ENCODE measurements around the gene NUTM2E.
"Not testable (repeated sequence)": the region's sequence is repeated elsewhere in the genome, so short reads cannot be mapped to it uniquely, and the experiment has no call there.

Gene NUTM2E

GRCh38 chr10:79823387-79823786, 3.2 kb upstream of the NUTM2E start:
- H3K27me3 ChIP-seq (ENCODE audit: control insufficient read depth, insufficient read depth, low read length); H3K36me3 ChIP-seq (ENCODE audit: control insufficient read depth, insufficient read depth, low read length); H3K4me1 ChIP-seq (ENCODE audit: control insufficient read depth, insufficient read depth, low read length); H3K9me3 ChIP-seq (ENCODE audit: control insufficient read depth, low read length); H3K9ac ChIP-seq (ENCODE audit: low read length); H3K4me3 ChIP-seq (ENCODE audit: low read length): not testable (repeated sequence)

DNA sequence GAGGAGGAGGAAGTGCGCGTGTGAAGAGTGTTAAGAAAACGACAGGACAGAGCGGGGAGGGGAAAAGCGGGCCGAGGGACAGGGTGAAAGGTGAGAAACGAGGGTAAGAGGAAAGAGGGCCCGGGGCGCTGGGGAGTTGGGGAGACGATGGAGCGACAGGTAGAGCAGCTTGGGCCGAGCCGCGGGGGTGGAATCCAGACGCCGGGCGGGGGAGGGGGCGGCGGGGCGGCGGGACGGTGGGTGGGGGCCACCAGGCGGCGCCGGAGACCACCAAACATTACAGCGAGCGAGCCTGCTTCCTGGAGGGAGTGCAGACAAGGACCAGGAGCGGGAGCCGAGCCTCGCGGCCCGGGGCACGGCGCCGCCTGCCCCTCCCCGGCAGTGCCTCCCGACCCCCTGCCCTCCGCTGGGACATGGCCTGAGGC, 940 bp upstream of the NUTM2E start:
- H3K9me3 ChIP-seq (ENCODE audit: control insufficient read depth, low read length); H3K4me1 ChIP-seq (ENCODE audit: control insufficient read depth, insufficient read depth, low read length); H3K36me3 ChIP-seq (ENCODE audit: control insufficient read depth, insufficient read depth, low read length); H3K9ac ChIP-seq (ENCODE audit: low read length); H3K4me3 ChIP-seq (ENCODE audit: low read length); H3K27me3 ChIP-seq (ENCODE audit: control insufficient read depth, insufficient read depth, low read length): not testable (repeated sequence)

DNA sequence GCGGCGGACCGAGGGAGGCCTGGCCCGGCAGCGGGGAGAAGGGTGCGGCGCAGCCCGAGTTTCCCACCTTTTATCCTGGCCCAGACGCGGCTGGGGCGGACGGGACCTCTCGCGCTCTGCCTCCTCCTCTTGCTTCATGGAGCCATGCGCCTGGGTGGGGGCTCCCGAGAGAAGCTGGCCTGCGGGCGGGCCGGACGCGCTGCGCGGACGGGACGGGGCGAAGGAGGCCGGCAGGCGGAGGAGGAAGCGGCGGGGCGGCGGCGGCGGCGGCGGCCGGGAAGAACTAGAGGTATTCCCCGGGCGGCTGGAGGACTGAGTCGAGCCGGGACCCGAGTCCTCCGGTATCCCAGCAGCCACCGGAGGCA, 426 bp upstream of the NUTM2E start:
- peak overlapping the region; percentile 28 for H3K9ac ChIP-seq (ENCODE audit: low read length)
- not testable (repeated sequence) for H3K4me1 ChIP-seq (ENCODE audit: control insufficient read depth, insufficient read depth, low read length); H3K4me3 ChIP-seq (ENCODE audit: low read length); H3K36me3 ChIP-seq (ENCODE audit: control insufficient read depth, insufficient read depth, low read length); H3K9me3 ChIP-seq (ENCODE audit: control insufficient read depth, low read length); H3K27me3 ChIP-seq (ENCODE audit: control insufficient read depth, insufficient read depth, low read length)

GRCh38 chr10:79833833-79834232, 7.3 kb downstream of the NUTM2E start:
- H3K9me3 ChIP-seq (ENCODE audit: control insufficient read depth, low read length); H3K36me3 ChIP-seq (ENCODE audit: control insufficient read depth, insufficient read depth, low read length); H3K27me3 ChIP-seq (ENCODE audit: control insufficient read depth, insufficient read depth, low read length); H3K4me1 ChIP-seq (ENCODE audit: control insufficient read depth, insufficient read depth, low read length); H3K4me3 ChIP-seq (ENCODE audit: low read length); H3K9ac ChIP-seq (ENCODE audit: low read length): not testable (repeated sequence)

DNA sequence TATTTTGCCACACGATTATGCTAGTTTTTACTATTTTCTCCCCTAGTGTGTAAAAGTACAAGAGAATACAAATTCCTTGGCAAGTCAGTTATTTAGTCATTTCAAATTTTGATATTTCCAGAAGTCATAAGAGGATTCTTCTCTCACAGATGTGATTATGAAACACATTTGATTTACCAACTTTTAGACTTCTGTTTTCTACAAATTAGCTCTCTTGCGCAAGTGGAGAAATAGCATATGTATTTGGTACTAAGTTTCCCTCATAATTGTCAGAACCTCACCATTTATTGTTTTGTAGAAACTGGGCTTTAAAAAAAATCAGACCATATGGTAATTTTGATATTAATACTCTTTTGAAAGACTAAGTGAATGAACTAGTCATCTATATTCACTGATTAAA, 9.4 kb downstream of the NUTM2E start:
- not testable (repeated sequence) for H3K9ac ChIP-seq (ENCODE audit: low read length); H3K4me1 ChIP-seq (ENCODE audit: control insufficient read depth, insufficient read depth, low read length); H3K36me3 ChIP-seq (ENCODE audit: control insufficient read depth, insufficient read depth, low read length); H3K4me3 ChIP-seq (ENCODE audit: low read length); H3K9me3 ChIP-seq (ENCODE audit: control insufficient read depth, low read length); H3K27me3 ChIP-seq (ENCODE audit: control insufficient read depth, insufficient read depth, low read length)

DNA sequence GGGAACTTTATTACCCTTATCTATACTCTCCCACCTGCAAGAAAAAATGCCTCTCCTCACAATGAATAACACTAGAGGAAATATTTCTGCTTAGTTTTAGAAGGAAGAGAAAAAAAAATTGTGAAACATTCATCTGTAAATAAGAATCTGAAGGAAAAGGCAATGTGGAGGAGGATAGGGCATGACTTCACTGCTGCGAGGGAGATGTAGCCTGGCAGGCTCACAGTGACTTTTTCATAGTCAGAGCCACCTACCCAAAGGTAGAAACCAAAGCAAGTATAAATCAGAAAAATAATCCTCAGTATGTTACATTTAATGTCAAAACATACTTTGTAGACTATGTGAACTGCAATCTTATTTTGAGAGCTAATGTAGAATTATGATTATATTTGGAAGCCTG, 10.4 kb downstream of the NUTM2E start:
- H3K9ac ChIP-seq (ENCODE audit: low read length); H3K9me3 ChIP-seq (ENCODE audit: control insufficient read depth, low read length); H3K4me3 ChIP-seq (ENCODE audit: low read length); H3K27me3 ChIP-seq (ENCODE audit: control insufficient read depth, insufficient read depth, low read length); H3K4me1 ChIP-seq (ENCODE audit: control insufficient read depth, insufficient read depth, low read length); H3K36me3 ChIP-seq (ENCODE audit: control insufficient read depth, insufficient read depth, low read length): not testable (repeated sequence)

DNA sequence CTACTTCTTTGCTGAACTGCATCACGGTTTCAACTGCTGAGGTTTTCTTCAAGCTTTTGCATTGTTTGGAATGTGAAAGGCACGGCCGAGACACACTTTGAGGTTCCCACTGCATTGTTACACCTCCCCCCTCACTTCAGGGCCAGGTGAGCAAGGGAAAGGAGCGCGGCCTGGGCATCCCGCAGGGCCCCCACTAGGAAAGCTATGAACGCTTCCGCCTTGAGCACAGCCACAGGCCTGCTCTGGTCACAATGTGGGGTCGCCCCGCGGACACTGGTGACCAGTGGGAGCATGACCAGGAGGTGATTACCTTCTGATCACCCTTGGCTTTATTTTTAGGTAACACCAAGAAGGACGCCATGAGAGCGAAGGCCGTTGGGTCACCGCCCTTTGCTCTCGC, 11.9 kb downstream of the NUTM2E start:
- H3K9ac ChIP-seq (ENCODE audit: low read length); H3K4me1 ChIP-seq (ENCODE audit: control insufficient read depth, insufficient read depth, low read length); H3K27me3 ChIP-seq (ENCODE audit: control insufficient read depth, insufficient read depth, low read length); H3K36me3 ChIP-seq (ENCODE audit: control insufficient read depth, insufficient read depth, low read length); H3K4me3 ChIP-seq (ENCODE audit: low read length); H3K9me3 ChIP-seq (ENCODE audit: control insufficient read depth, low read length): not testable (repeated sequence)

GRCh38 chr10:79853191-79853854, 26.8 kb downstream of the NUTM2E start:
- H3K9me3 ChIP-seq (ENCODE audit: control insufficient read depth, low read length); H3K36me3 ChIP-seq (ENCODE audit: control insufficient read depth, insufficient read depth, low read length); H3K4me3 ChIP-seq (ENCODE audit: low read length); H3K9ac ChIP-seq (ENCODE audit: low read length); H3K4me1 ChIP-seq (ENCODE audit: control insufficient read depth, insufficient read depth, low read length); H3K27me3 ChIP-seq (ENCODE audit: control insufficient read depth, insufficient read depth, low read length): not testable (repeated sequence)

DNA sequence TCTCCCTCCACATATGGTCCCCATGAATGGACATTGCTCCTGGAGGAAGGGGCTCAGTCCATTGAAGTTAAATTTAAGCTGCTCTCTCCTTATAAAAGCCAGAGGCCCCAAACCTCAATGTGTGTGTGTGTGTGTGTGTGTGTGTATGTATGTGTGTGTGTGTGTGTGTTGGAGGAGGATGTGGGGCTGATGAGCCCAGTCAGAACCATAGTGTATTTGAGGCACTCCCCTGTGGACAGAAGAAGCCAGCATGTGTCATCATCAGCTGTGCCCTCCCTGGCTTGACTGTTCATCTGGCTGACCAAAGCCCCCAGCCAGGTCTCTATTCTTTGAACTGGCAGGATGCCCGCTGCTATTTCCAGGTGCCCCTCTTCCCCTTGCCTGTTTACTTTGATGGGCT, 35.7 kb downstream of the NUTM2E start:
- H3K9me3 ChIP-seq (ENCODE audit: control insufficient read depth, low read length); H3K27me3 ChIP-seq (ENCODE audit: control insufficient read depth, insufficient read depth, low read length); H3K36me3 ChIP-seq (ENCODE audit: control insufficient read depth, insufficient read depth, low read length); H3K9ac ChIP-seq (ENCODE audit: low read length); H3K4me1 ChIP-seq (ENCODE audit: control insufficient read depth, insufficient read depth, low read length); H3K4me3 ChIP-seq (ENCODE audit: low read length): not testable (repeated sequence)

GRCh38 chr10:79862803-79863202, 36.3 kb downstream of the NUTM2E start:
- H3K9ac ChIP-seq (ENCODE audit: low read length); H3K27me3 ChIP-seq (ENCODE audit: control insufficient read depth, insufficient read depth, low read length); H3K9me3 ChIP-seq (ENCODE audit: control insufficient read depth, low read length); H3K4me3 ChIP-seq (ENCODE audit: low read length); H3K36me3 ChIP-seq (ENCODE audit: control insufficient read depth, insufficient read depth, low read length); H3K4me1 ChIP-seq (ENCODE audit: control insufficient read depth, insufficient read depth, low read length): not testable (repeated sequence)

DNA sequence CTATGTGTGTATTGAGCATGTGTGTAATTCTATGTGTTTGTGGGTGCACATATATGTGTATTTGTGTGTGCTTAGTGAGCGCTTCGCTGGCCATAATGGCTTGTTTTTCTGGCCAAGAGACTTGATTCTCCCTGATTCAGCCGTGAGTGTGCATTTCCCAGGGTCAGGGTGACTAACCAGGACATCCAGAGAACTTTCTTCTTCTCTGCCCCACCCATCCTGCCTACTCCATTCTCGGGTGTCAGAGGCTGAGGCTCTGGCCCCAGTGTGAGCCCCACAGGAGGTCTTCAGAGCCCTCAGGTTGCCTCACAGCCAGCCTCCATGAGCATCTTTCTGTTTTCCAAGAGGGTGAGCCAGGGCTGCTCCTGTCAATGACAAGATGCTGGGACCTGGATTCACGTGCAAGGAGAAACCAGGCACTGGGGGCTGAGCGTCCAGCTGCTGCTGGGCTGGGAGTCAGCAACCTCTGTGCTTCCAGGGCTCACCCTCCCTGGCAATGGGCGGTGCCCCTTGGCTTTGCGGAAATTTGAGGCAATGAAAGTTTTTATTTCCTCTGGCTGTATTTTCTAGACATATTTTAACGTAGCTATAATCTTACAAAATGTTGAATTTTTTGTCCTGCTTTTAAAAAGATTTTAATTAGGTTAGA, 40.5 kb downstream of the NUTM2E start:
- not testable (repeated sequence) for H3K9me3 ChIP-seq (ENCODE audit: control insufficient read depth, low read length); H3K9ac ChIP-seq (ENCODE audit: low read length); H3K27me3 ChIP-seq (ENCODE audit: control insufficient read depth, insufficient read depth, low read length); H3K4me1 ChIP-seq (ENCODE audit: control insufficient read depth, insufficient read depth, low read length); H3K36me3 ChIP-seq (ENCODE audit: control insufficient read depth, insufficient read depth, low read length); H3K4me3 ChIP-seq (ENCODE audit: low read length)

- not testable (repeated sequence) for H3K4me3 ChIP-seq (ENCODE audit: low read length); H3K4me1 ChIP-seq (ENCODE audit: control insufficient read depth, insufficient read depth, low read length); H3K27me3 ChIP-seq (ENCODE audit: control insufficient read depth, insufficient read depth, low read length); H3K36me3 ChIP-seq (ENCODE audit: control insufficient read depth, insufficient read depth, low read length); H3K9ac ChIP-seq (ENCODE audit: low read length); H3K9me3 ChIP-seq (ENCODE audit: control insufficient read depth, low read length)
Measured at GRCh38 chr10:79868023-79868422, 41.5 kb downstream of the NUTM2E start.

- H3K4me1 ChIP-seq (ENCODE audit: control insufficient read depth, insufficient read depth, low read length) = not testable (repeated sequence)
Measured at GRCh38 chr10:79869439-79870097, 43.0 kb downstream of the NUTM2E start.

More at GRCh38 chr10:79869439-79870097, 43.0 kb downstream of the NUTM2E start:
- not testable (repeated sequence) for H3K9ac ChIP-seq (ENCODE audit: low read length); H3K9me3 ChIP-seq (ENCODE audit: control insufficient read depth, low read length); H3K4me3 ChIP-seq (ENCODE audit: low read length); H3K36me3 ChIP-seq (ENCODE audit: control insufficient read depth, insufficient read depth, low read length); H3K27me3 ChIP-seq (ENCODE audit: control insufficient read depth, insufficient read depth, low read length)
